Heart left ventricle (tissue), 13 donors: Measurements from ENCODE around the gene ELK3.

ENCODE experiments used
- CTCF ChIP-seq, 12 donors: fragments of 200-600 bp; sonication (generic) in 4 of 12; IDR thresholded peaks; one replicate each; pipeline versions ENCODE4 v1.5.0 to v1.8.0; 2018 to 2022; ENCODE audit warnings: antibody characterized with exemption in 12 of 12, mild to moderate bottlenecking in 5 of 12
- POLR2A ChIP-seq, 2 donors: fragments of 450-650 bp; IDR thresholded peaks; one replicate each; pipeline ENCODE4 v1.6.1; 2017; ENCODE audit warnings: antibody characterized with exemption in 2 of 2, mild to moderate bottlenecking in 2 of 2, moderate library complexity in 2 of 2
- donor health status: ischemic (EF 13 %, LVEDD 7.1; RV severe dilation, severe dysfunction).
- donor health status: DM: no; HTN: yes; CAD: no.
- donor health status: DM: no; HTN: no; CAD: no.
- donor health status: ischemic (EF 25% LVEDD 6.9; RV normal size, moderate dysfunction).
- donor health status: ischemic (EF 25% LVEDD 5.7; RV mildly dilated, moderate dysfunction).
- donor health status: ischemic (EF 35%, LVEDD 5.7; RV mildly dilated, moderate dysfunction).
- donor health status: nonischemic (EF 11% LVEDD 7.7; RV severe dilation, severe dysfunction).
- donor health status: DM: yes; HTN: yes; CAD: no.
- donor health status: PGD.
- donor health status: ischemic (EF 29% LVEDD 5.4; RV normal size, mild dysfunction).
- donor health status: nonischemic (EF 23%, LVEDD 6.1; RV moderate dilation, normal function).

GRCh38 chr12:96219700-96220206, 25.6 kb downstream of the ELK3 start:
- TF ChIP-seq CTCF (IDR thresholded peaks at IDR 0.05) (no peak), POLR2A (IDR thresholded peaks at IDR 0.05) (no peak)
